ENCODE results near the gene TSPO. TPM values are rescaled to one million over a fixed set of nuclear protein-coding genes. Genes with fewer than 3 reads are reported as not detected.

Gene TSPO
- total and polyA plus RNA-seq, 9 of the 15 experiments (the other 6 are each of a cell fraction or from before 2014, with no cell fraction given), result 4.9 to 126 (median 25.3) TPM

GRCh38 chr22:43199541-43199940 lies 48.2 kb downstream of the TSPO start (continued):
- TF ChIP-seq PRDM10 (IDR thresholded peaks at IDR 0.05; ENCODE audit: partially characterized antibody) (no peak), TAF9B (IDR thresholded peaks at IDR 0.05; ENCODE audit: partially characterized antibody) (no peak), HDAC6 (IDR thresholded peaks at IDR 0.05; ENCODE audit: low read depth, low read length) (no peak), UBTF (IDR thresholded peaks at IDR 0.05; ENCODE audit: borderline replicate concordance in 1 of 2, low read depth in 2 of 2, low read length in 2 of 2) (no peak), MGA (IDR thresholded peaks at IDR 0.05) (no peak), STAT6 (CRISPR knock-in tag; IDR thresholded peaks at IDR 0.05) (no peak)
